ENCODE data around the gene C1orf232. TPM values are rescaled to one million over a fixed set of nuclear protein-coding genes. Genes with fewer than 3 reads are reported as not detected.

The C1orf232 gene
- total RNA-seq, 2 donors from 2014 or later: not detected

DNA sequence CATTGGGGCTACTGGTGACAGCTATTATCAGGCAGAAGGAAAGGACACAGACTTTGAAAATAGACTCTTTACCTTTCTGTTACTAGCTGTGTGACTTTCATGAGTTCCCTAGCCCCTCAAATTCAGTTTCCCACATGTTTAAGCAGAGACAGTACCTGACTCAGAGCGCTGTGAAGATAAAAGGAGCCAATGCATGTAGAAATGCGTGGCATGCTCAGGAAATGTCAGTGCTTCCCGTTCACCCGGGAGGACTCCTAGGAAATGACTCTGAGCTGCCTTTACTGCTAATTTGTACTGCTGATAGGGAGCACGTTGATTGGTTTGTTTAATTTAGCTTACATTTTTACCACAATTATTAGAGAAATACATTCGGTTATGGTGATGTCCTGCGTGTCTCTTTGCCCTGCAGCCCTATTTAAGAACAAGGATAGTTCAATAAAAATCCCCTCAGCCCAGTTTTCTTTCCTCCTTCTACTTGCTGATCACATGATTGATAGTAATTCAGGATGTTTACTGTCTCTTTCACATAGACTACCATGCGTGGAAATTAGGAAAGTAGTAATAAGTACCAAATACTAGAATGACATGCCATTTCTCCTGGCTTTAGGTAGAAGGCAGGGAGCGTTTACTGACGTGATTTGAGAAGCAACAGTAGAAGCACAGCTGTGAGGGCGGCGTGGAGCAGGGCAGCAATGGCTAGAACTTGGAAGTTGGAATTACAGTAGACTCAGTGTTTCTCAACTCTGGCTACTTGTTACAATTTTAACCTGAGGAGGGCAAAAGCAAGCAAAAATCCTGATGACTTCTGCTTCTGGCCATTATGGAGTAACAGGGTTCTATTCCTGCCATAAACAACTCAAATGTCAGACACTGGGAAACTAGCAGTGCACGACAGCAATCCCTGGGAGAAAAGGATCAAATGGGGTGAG, 41.3 kb downstream of the C1orf232 start:
- TF ChIP-seq, protein P1, sequence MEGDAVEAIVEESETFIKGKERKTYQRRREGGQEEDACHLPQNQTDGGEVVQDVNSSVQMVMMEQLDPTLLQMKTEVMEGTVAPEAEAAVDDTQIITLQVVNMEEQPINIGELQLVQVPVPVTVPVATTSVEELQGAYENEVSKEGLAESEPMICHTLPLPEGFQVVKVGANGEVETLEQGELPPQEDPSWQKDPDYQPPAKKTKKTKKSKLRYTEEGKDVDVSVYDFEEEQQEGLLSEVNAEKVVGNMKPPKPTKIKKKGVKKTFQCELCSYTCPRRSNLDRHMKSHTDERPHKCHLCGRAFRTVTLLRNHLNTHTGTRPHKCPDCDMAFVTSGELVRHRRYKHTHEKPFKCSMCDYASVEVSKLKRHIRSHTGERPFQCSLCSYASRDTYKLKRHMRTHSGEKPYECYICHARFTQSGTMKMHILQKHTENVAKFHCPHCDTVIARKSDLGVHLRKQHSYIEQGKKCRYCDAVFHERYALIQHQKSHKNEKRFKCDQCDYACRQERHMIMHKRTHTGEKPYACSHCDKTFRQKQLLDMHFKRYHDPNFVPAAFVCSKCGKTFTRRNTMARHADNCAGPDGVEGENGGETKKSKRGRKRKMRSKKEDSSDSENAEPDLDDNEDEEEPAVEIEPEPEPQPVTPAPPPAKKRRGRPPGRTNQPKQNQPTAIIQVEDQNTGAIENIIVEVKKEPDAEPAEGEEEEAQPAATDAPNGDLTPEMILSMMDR (conservative IDR thresholded peaks at IDR 0.05): no peak
- DNase-seq: no peak
- Histone ChIP-seq H3K27me3 (ENCODE audit: control insufficient read depth, insufficient read depth, low read length, poor library complexity, severe bottlenecking) (no peaks in the 10 kb centered on the region), H3K36me3 (ENCODE audit: control insufficient read depth, insufficient read depth, low read length) (peaks cover 5% of the 10 kb centered on the region), H3K9ac (ENCODE audit: extremely low read depth, low read length, poor library complexity, severe bottlenecking) (no peak overlapping the region), H3K4me1 (ENCODE audit: control insufficient read depth, insufficient read depth, low read length) (no peaks in the 10 kb centered on the region), H3K9me3 (ENCODE audit: control insufficient read depth, low read length) (no peaks in the 10 kb centered on the region), H3K27ac (ENCODE audit: low read depth, low read length) (no peak overlapping the region), H3K4me3 (ENCODE audit: low read length) (no peak overlapping the region)
- Mint-ChIP-seq H3K9me3 (no peaks in the 10 kb centered on the region), H3K27me3 (ENCODE audit: insufficient read depth) (no peaks in the 10 kb centered on the region), H3K4me1 (peaks cover 19% of the 10 kb centered on the region), H3K36me3 (ENCODE audit: low read depth) (peaks cover 5% of the 10 kb centered on the region), H3K27ac (no peak overlapping the region), H3K4me3 (no peak overlapping the region)
- WGBS, 2 experiments (ENCODE audit: insufficient coverage in 1 of 2, insufficient read length in 1 of 2): 73 to 77% methylated on average over 11 to 13 of the region's 13 CpGs

DNA sequence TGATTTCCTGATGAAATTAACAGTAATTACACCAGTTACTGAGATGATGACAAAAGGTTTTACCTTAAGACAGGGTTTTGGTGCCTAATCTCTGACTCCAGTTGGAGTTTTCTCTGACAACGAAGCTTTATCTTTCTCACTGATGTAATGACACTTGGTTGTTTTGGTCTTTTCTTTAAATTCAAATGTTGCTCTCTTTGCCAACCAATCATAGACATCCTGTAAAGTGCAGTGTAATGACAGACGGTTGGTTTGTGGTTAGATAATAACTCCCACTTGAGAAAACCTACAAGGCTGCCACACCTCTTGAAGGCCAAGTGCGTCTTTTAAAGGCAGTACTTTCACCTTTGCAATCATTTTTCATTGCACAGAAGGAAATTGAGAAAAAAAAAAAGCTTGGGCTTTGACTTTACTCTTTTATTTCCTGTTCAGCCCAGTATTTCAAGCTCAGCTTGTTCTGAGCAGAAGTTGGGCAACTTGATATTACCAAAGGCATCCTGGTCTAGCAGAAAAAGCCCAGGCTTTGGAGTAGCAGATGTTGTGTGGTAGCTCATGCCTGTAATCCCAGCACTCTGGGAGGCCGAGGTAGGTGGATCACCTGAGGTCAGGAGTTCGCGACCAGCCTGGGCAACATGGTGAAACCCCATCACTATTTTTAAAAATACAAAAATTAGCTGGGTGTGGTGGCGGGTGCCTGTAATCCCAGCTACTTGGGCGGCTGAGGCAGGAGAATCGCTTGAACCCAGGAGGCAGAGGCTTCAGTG, 42.3 kb downstream of the C1orf232 start:
- Mint-ChIP-seq H3K27me3 (ENCODE audit: insufficient read depth) (no peaks in the 10 kb centered on the region), H3K9me3 (no peaks in the 10 kb centered on the region), H3K27ac (no peak overlapping the region), H3K4me1 (peaks cover 21% of the 10 kb centered on the region), H3K36me3 (ENCODE audit: low read depth) (peaks cover 14% of the 10 kb centered on the region), H3K4me3 (no peak overlapping the region)
- Histone ChIP-seq H3K4me1 (ENCODE audit: control insufficient read depth, insufficient read depth, low read length) (no peaks in the 10 kb centered on the region), H3K4me3 (ENCODE audit: low read length) (no peak overlapping the region), H3K36me3 (ENCODE audit: control insufficient read depth, insufficient read depth, low read length) (peaks cover 8% of the 10 kb centered on the region), H3K9me3 (ENCODE audit: control insufficient read depth, low read length) (no peaks in the 10 kb centered on the region), H3K27ac (ENCODE audit: low read depth, low read length) (no peak overlapping the region), H3K9ac (ENCODE audit: extremely low read depth, low read length, poor library complexity, severe bottlenecking) (no peak overlapping the region), H3K27me3 (ENCODE audit: control insufficient read depth, insufficient read depth, low read length, poor library complexity, severe bottlenecking) (no peaks in the 10 kb centered on the region)
- no peak for DNase-seq
- TF ChIP-seq, protein P1 (conservative IDR thresholded peaks at IDR 0.05): no peak
- 77 to 93% methylated on average over 5 to 9 of the region's 9 CpGs for WGBS, 2 experiments (ENCODE audit: insufficient coverage in 1 of 2, insufficient read length in 1 of 2)

DNA sequence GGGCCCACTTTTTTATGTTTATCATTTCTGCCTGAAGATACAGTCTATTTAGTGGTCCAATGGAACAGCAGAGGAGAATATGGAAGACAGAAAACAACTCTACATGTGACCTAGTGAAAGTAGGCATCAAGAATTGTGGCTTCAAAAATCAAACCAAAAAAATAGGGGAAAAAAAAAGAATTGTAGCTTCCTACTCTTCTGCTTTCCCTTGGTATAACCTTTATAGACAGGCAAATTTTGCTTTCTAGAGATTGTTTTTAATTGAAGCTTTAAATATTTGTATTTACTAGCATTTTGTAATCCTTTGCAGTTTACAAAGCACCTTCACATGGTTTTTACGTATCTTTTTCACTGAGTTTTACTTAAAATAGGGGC, 42.8 kb downstream of the C1orf232 start:
- Histone ChIP-seq H3K27me3 (ENCODE audit: control insufficient read depth, insufficient read depth, low read length, poor library complexity, severe bottlenecking) (no peaks in the 10 kb centered on the region), H3K36me3 (ENCODE audit: control insufficient read depth, insufficient read depth, low read length) (peaks cover 8% of the 10 kb centered on the region), H3K9ac (ENCODE audit: extremely low read depth, low read length, poor library complexity, severe bottlenecking) (no peak overlapping the region), H3K4me3 (ENCODE audit: low read length) (no peak overlapping the region), H3K4me1 (ENCODE audit: control insufficient read depth, insufficient read depth, low read length) (no peaks in the 10 kb centered on the region), H3K9me3 (ENCODE audit: control insufficient read depth, low read length) (no peaks in the 10 kb centered on the region), H3K27ac (ENCODE audit: low read depth, low read length) (no peak overlapping the region)
- Mint-ChIP-seq H3K27ac (no peak overlapping the region), H3K4me3 (no peak overlapping the region), H3K36me3 (ENCODE audit: low read depth) (peaks cover 14% of the 10 kb centered on the region), H3K9me3 (no peaks in the 10 kb centered on the region), H3K27me3 (ENCODE audit: insufficient read depth) (no peaks in the 10 kb centered on the region), H3K4me1 (peaks cover 21% of the 10 kb centered on the region)
- TF ChIP-seq, protein P1 (conservative IDR thresholded peaks at IDR 0.05): no peak
- no peak for DNase-seq
- 83 to 93% methylated on average over 1 of the region's 1 CpG for WGBS, 2 experiments (ENCODE audit: insufficient coverage in 1 of 2, insufficient read length in 1 of 2)
